Islet of Langerhans (tissue), 1 donor: ENCODE results near the gene HLF.

Experiments used
- FAIRE-seq: peaks from one replicate; lab custom pipeline; 2011; peaks lifted over from hg19 to GRCh38; lab: Jason Lieb, UNC

The HLF gene

GRCh38 chr17:55264645-55265298 is at the start of gene HLF:
HLF (plus strand) TSS chr17:55264960; CDS start chr17:55265485, 525 bp downstream.
- no peak for FAIRE-seq

- no peak for FAIRE-seq
Observed at GRCh38 chr17:55215711-55216110, 49.0 kb upstream of the HLF start.

DNA sequence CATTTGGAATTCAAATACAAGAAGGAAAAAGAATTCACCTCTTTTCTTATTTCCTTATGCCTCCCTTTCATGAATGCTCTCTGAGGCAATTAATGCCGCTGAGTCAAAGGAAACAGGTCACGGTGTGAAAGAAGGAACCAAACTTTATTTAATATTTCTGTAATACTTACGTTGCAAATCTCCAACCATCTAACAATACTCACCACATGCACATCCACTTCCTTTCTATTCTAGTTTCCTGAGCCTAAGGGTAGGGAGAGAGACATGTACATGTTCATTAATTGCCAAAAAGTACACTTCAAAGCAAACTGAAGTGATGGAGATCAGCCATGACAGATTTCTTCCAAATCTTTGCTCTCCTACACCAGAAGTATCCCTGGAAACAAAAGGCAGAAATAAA is 47.9 kb upstream of the HLF start:
- FAIRE-seq: no peak

DNA sequence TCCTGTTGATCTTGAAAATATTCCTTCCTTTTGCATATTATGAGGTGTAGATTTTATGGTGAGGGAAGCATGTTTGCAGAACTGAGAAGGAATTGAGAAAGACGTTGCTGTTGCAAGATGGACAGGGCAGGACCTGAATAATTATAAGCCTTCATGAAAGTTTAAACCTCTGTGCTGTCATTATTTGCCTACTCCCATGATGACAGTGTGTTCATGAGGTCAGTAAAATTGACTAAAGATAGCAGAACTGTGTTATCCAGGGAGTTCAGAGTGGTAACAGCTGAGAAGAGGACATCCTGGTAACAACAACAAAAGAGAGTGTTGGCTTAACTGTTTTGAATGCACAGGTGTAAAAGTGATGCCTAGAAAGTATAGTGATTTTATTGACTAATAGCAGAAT is 45.3 kb upstream of the HLF start:
- FAIRE-seq: no peak

GRCh38 chr17:55219934-55220333 is 44.8 kb upstream of the HLF start:
- no peak for FAIRE-seq

DNA sequence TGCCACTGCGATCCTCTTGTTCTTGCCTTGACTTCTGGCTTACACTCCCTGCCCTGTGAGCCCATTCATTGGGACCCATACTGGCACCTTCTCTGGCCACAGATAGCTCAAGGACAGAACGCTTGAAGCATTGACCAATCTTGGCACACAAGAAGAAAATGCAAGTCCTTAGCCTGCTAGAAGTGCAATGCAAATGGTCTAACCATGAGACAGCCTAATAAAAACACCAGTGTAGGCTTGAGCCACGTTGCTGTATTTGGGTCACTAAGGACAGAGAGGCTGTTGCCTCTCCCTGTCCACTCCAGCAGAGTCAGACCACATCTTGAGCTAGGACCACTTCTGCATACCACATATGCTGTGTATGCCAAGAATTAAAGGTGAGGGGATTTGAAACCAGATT is 41.2 kb upstream of the HLF start:
- no peak for FAIRE-seq

DNA sequence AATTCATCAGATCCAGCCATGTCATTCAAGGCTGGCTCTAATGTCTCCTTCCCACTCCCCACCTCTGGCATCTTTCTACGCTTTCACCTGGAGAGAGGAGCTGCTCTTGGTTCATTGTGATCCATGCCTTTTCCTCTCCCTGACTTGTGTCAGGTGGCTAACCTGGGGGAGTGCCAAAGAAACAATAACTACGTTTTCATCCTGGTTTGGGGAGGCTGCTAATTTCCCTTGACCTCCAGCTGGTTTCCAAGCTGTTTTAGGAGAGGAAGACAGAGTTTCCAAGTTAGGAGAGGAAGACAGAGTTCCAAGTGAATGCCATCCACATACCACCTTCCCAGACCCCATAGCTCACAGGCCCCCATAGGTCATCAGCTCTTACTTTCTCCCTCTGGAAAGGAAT is 40.0 kb upstream of the HLF start:
- FAIRE-seq: no peak

- FAIRE-seq: no peak
Observed at GRCh38 chr17:55225237-55225636, 39.5 kb upstream of the HLF start.

- FAIRE-seq: no peak
Observed at GRCh38 chr17:55228683-55229192, 36.0 kb upstream of the HLF start.

- FAIRE-seq: no peak
Observed at GRCh38 chr17:55229276-55229675, 35.5 kb upstream of the HLF start.

- FAIRE-seq: no peak
Observed at GRCh38 chr17:55230716-55231115, 34.0 kb upstream of the HLF start.

DNA sequence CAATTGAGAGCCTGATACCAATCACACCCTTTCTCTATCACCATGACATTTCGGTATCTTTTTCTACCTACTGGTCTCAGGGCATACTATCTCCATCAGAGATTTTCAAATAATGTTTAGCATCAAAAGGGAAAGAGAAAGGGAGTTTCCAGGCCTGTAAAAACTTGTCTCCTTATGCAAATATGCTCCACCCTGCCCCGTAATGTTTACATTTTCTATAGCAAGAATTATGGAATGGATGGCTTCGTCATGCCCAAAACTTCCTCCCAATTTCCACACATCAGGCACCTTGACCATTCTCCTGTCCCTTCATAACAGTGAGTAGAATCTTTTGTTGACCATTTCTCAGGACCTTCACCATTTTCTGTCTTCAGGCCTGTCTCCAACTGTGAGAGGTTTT is 30.9 kb upstream of the HLF start:
- FAIRE-seq: no peak

GRCh38 chr17:55236316-55236715 is 28.4 kb upstream of the HLF start:
- no peak for FAIRE-seq

GRCh38 chr17:55237268-55237667 is 27.5 kb upstream of the HLF start:
- FAIRE-seq: no peak

GRCh38 chr17:55237841-55238178 is 26.9 kb upstream of the HLF start:
- FAIRE-seq: no peak

GRCh38 chr17:55238179-55238930 is 26.4 kb upstream of the HLF start:
- FAIRE-seq: no peak

GRCh38 chr17:55238931-55239297 is 25.8 kb upstream of the HLF start:
- FAIRE-seq: no peak

DNA sequence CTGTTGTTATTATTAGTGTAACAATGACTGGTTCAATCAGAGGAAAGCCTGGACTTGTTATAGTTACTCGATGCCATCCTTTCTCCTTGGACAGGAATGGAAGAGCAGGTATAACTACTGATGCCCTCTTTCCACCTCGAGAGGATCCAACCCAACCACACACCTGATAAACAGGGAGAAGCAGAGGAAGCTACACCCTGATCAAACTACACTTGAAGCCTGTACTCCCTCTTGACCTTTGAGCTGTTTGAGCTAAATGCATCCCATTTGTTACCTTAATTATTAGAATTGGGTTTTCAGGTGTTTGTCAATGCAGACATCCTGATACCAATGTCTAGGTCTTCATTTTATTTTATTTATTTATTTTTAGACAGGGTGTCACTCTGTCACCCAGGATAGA is 23.7 kb upstream of the HLF start:
- no peak for FAIRE-seq

- FAIRE-seq: no peak
Observed at GRCh38 chr17:55242476-55242875, 22.3 kb upstream of the HLF start.

GRCh38 chr17:55245986-55246385 is 18.8 kb upstream of the HLF start:
- no peak for FAIRE-seq

- FAIRE-seq: no peak
Observed at GRCh38 chr17:55246583-55246982, 18.2 kb upstream of the HLF start.

DNA sequence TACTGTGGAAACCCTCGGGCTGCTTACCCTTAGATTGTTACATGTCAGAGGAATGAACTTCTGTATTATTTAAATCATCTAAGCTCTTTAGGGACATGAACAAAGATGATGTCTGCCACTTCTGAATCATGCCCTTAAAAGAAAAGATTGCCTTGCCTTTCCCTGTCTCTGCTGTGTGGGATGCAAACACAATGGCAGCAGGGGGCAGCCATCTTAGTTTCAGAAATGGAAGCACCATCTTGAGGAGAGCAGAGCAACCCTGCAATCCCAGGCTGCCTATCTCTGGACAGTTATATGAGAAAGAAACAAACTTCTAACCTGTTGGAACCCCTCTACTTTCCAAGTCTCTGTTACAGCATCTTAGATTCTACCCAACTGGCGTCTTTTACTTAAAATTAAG is 16.7 kb upstream of the HLF start:
- FAIRE-seq: no peak

DNA sequence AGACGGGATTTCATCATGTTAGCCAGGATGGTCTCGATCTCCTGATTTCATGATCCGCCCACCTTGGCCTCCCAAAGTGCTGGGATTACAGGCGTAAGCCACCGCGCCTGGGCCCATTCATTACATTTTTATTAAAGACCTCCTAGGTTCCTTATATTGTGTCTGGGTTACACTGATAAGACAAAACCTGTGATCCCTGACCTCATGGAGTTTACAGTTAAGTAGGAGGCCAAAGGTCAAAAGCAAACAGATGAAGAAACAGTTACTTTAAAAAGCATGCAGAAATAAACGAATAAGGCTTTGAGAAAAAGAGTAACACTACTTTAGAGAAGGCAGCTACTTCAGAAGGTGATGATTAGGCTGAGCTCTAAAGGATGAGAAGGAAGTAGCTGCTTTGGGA is 14.9 kb upstream of the HLF start:
- FAIRE-seq: no peak

DNA sequence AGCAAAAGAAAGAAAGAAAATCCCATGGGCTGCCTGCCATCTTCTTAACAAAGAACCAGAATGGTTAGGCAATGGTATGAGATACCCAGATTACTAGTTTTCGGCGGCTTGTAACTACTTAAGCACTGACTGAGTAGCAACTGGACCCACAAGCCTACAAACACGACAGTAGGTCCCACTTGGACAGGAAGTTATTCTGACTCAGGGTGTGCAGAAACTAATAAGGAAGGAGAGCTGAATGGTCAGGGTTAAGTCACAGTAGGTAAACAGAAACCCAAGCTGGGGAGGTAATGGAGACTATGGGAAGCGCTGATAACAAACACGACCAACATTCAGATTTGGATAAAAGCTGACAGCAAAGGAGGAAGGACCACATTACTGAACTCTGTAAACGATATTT is 10.4 kb upstream of the HLF start:
- no peak for FAIRE-seq
